OCI-LY1 (cell line): ENCODE data around the gene TNP1.

Experiments used
- EZH2 ChIP-seq: fragments of 200-600 bp; sonication (generic), shearing (Covaris generic); IDR thresholded peaks from 2 replicates; pipeline ENCODE4 v1.8.0; 2017; ENCODE audit warnings: borderline replicate concordance, mixed run types, mild to moderate bottlenecking, antibody characterized with exemption, low read length, moderate library complexity, mixed read lengths
- TF ChIP-seq, protein P1 (sequence below): fragments of 200-600 bp; sonication (generic), shearing (Covaris generic); IDR thresholded peaks from 2 replicates; pipeline ENCODE4 v1.5.1; 2017; ENCODE audit warnings: mild to moderate bottlenecking, antibody characterized with exemption, low read length, moderate library complexity, mixed read lengths

DNA sequence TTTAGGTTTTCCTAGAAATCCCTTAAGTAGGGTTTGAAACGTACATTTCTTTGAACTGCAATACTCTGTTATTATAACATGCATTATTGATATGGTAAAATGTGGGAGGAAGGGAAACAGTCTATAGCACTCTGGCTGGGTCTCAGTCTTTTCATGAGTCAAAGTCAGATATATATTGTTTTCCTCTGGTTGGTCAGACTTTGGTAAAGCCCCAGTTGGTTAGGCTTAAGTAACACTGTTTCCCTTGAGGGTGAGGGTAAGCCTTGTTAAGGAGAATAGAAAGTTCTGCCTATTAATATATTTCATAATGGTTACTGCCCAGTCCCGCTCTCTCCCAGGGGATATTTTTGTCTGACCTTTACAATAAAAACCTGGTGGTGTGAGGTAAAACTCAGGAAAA lies 44.7 kb upstream of the TNP1 start:
- TF ChIP-seq, protein P1, sequence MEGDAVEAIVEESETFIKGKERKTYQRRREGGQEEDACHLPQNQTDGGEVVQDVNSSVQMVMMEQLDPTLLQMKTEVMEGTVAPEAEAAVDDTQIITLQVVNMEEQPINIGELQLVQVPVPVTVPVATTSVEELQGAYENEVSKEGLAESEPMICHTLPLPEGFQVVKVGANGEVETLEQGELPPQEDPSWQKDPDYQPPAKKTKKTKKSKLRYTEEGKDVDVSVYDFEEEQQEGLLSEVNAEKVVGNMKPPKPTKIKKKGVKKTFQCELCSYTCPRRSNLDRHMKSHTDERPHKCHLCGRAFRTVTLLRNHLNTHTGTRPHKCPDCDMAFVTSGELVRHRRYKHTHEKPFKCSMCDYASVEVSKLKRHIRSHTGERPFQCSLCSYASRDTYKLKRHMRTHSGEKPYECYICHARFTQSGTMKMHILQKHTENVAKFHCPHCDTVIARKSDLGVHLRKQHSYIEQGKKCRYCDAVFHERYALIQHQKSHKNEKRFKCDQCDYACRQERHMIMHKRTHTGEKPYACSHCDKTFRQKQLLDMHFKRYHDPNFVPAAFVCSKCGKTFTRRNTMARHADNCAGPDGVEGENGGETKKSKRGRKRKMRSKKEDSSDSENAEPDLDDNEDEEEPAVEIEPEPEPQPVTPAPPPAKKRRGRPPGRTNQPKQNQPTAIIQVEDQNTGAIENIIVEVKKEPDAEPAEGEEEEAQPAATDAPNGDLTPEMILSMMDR = no peak
- no peak for TF ChIP-seq EZH2
